H9 (cell line): Measurements from ENCODE around the gene EML1. TPM values are rescaled to one million over a fixed set of nuclear protein-coding genes. Genes with fewer than 3 reads are reported as not detected.

Source experiments
- DNase-seq: peaks from one replicate; pipeline ENCODE4 v3.0.0-alpha.2; 2017
- H2AFZ ChIP-seq: one replicate; pipeline ENCODE4 v1.6.1; 2013; ENCODE audit warnings: mild to moderate bottlenecking, low read length, control low read depth, moderate library complexity
- H2AK5ac ChIP-seq: 2 replicates; pipeline ENCODE4 v1.6.1; 2013; ENCODE audit warnings: low read length, control low read depth, mixed read lengths; ENCODE audit not compliant: insufficient read length
- H2BK120ac ChIP-seq: one replicate; pipeline ENCODE4 v1.6.1; 2013; ENCODE audit warnings: low read depth, mild to moderate bottlenecking, low read length, control low read depth, inconsistent platforms; ENCODE audit not compliant: poor library complexity, severe bottlenecking
- H2BK12ac ChIP-seq: 2 replicates; pipeline ENCODE4 v1.6.1; 2013; ENCODE audit warnings: low read length, control low read depth, mixed read lengths, low read depth; ENCODE audit not compliant: insufficient read length
- H2BK15ac ChIP-seq: 2 replicates; pipeline ENCODE4 v1.6.1; 2013; ENCODE audit warnings: low read depth, low read length, control low read depth
- H2BK20ac ChIP-seq: one replicate; pipeline ENCODE4 v1.6.1; 2013; ENCODE audit warnings: low read depth, mild to moderate bottlenecking, low read length, control low read depth, inconsistent platforms; ENCODE audit not compliant: poor library complexity, severe bottlenecking
- H2BK5ac ChIP-seq: 2 replicates; pipeline ENCODE4 v1.6.1; 2013; ENCODE audit warnings: low read length, control low read depth, mixed read lengths; ENCODE audit not compliant: insufficient read length
- H3K14ac ChIP-seq: 2 replicates; pipeline ENCODE4 v1.6.1; 2013; ENCODE audit warnings: low read length, control low read depth; ENCODE audit not compliant: insufficient read depth
- H3K18ac ChIP-seq: 2 replicates; pipeline ENCODE4 v1.6.1; 2013; ENCODE audit warnings: low read depth, mild to moderate bottlenecking, mixed read lengths, low read length, control low read depth; ENCODE audit not compliant: insufficient read length
- H3K23ac ChIP-seq: 2 replicates; pipeline ENCODE4 v1.6.1; 2013; ENCODE audit warnings: low read length, control low read depth, mixed read lengths, low read depth; ENCODE audit not compliant: insufficient read length
- H3K23me2 ChIP-seq: 2 replicates; pipeline ENCODE4 v1.6.1; 2013; ENCODE audit warnings: low read depth, mild to moderate bottlenecking, mixed read lengths, low read length, control low read depth; ENCODE audit not compliant: insufficient read length, poor library complexity, severe bottlenecking
- H3K27ac ChIP-seq: 2 replicates; pipeline ENCODE4 v1.5.1; 2013; ENCODE audit warnings: low read length, control low read depth, mixed read lengths, low read depth; ENCODE audit not compliant: insufficient read length
- H3K27me3 ChIP-seq: 2 replicates; pipeline ENCODE4 v1.6.1; 2013; ENCODE audit warnings: low read length, control low read depth, inconsistent platforms; ENCODE audit not compliant: insufficient read depth
- H3K4ac ChIP-seq: 2 replicates; pipeline ENCODE4 v1.6.1; 2013; ENCODE audit warnings: low read depth, mild to moderate bottlenecking, control low read depth, inconsistent platforms, low read length, moderate library complexity
- H3K4me1 ChIP-seq: 2 replicates; pipeline ENCODE4 v1.6.1; 2013; ENCODE audit warnings: low read length, control low read depth, inconsistent platforms; ENCODE audit not compliant: insufficient read depth
- H3K4me2 ChIP-seq: 2 replicates; pipeline ENCODE4 v1.6.1; 2013; ENCODE audit warnings: low read length, control low read depth, mixed read lengths; ENCODE audit not compliant: insufficient read length, insufficient read depth
- H3K56ac ChIP-seq: 2 replicates; pipeline ENCODE4 v1.6.1; 2013; ENCODE audit warnings: low read depth, mild to moderate bottlenecking, mixed read lengths, low read length, control low read depth; ENCODE audit not compliant: insufficient read length
- H3K79me1 ChIP-seq: 2 replicates; pipeline ENCODE4 v1.6.1; 2013; ENCODE audit warnings: low read depth, mild to moderate bottlenecking, moderate library complexity, low read length, control low read depth, inconsistent platforms; ENCODE audit not compliant: insufficient read depth, poor library complexity, severe bottlenecking
- H3K79me2 ChIP-seq: 2 replicates; pipeline ENCODE4 v1.6.1; 2013; ENCODE audit warnings: low read length, control low read depth, inconsistent platforms; ENCODE audit not compliant: insufficient read depth
- H3K9ac ChIP-seq: 2 replicates; pipeline ENCODE4 v1.6.1; 2013; ENCODE audit warnings: low read length, control low read depth, mixed read lengths; ENCODE audit not compliant: insufficient read length; ENCODE audit errors: extremely low read depth
- H3K9me3 ChIP-seq: one replicate; pipeline ENCODE4 v1.6.1; 2013; ENCODE audit warnings: low read depth, low read length, inconsistent platforms; ENCODE audit not compliant: control insufficient read depth
- H3T11ph ChIP-seq: one replicate; pipeline ENCODE4 v1.6.1; 2013; ENCODE audit warnings: mild to moderate bottlenecking, low read length, control low read depth, inconsistent platforms
- H4K20me1 ChIP-seq: one replicate; pipeline ENCODE4 v1.6.1; 2013; ENCODE audit not compliant: control insufficient read depth, insufficient read length, insufficient read depth
- H4K5ac ChIP-seq: 2 replicates; pipeline ENCODE4 v1.6.1; 2013; ENCODE audit warnings: low read depth, mild to moderate bottlenecking, mixed read lengths, low read length, control low read depth; ENCODE audit not compliant: insufficient read length
- H4K8ac ChIP-seq: replicated peaks from 2 replicates; pipeline ENCODE4 v1.6.1; 2013; ENCODE audit warnings: low read length, control low read depth, mixed read lengths, low read depth; ENCODE audit not compliant: insufficient read length
- H4K91ac ChIP-seq: 2 replicates; pipeline ENCODE4 v1.6.1; 2013; ENCODE audit warnings: low read depth, mild to moderate bottlenecking, moderate library complexity, mixed read lengths, low read length, control low read depth; ENCODE audit not compliant: insufficient read length
- H3K27ac Mint-ChIP-seq, 3 experiments: 2 replicates in 2 of 3; 3 replicates in 1 of 3; pipeline ENCODE4 v1.8.0; 2020 to 2021; ENCODE audit warnings: mixed read lengths in 3 of 3, mild to moderate bottlenecking in 1 of 3, moderate library complexity in 1 of 3
- H3K27me3 Mint-ChIP-seq: 2 replicates; pipeline ENCODE4 v1.8.0; 2021; ENCODE audit warnings: low read depth, mild to moderate bottlenecking, moderate library complexity, mixed read lengths
- H3K36me3 Mint-ChIP-seq, 3 experiments: 2 replicates in 2 of 3; 3 replicates in 1 of 3; pipeline ENCODE4 v1.8.0; 2020 to 2021; ENCODE audit warnings: low read depth in 3 of 3, mixed read lengths in 3 of 3; ENCODE audit not compliant: insufficient read depth in 1 of 3
- H3K4me1 Mint-ChIP-seq, 2 experiments: 2 replicates each; pipeline ENCODE4 v1.8.0; 2020; ENCODE audit warnings: mixed read lengths in 2 of 2
- H3K4me3 Mint-ChIP-seq, 2 experiments: 2 replicates in 1 of 2; 3 replicates in 1 of 2; pipeline ENCODE4 v1.8.0; 2020 to 2021; ENCODE audit warnings: mild to moderate bottlenecking in 2 of 2, mixed read lengths in 2 of 2, moderate library complexity in 1 of 2
- H3K9me3 Mint-ChIP-seq, 2 experiments: 2 replicates in 1 of 2; 3 replicates in 1 of 2; pipeline ENCODE4 v1.8.0; 2020; ENCODE audit warnings: mild to moderate bottlenecking in 2 of 2, mixed read lengths in 2 of 2, moderate library complexity in 1 of 2
- CTCF ChIP-seq: fragments of 200-600 bp; sonication (generic); conservative IDR thresholded peaks from 3 replicates; pipeline ENCODE4 v1.8.0; 2021; ENCODE audit warnings: antibody characterized with exemption, mild to moderate bottlenecking
- WGBS: extraction: QIAGEN DNeasy Blood & Tissue Kit; methylation state at CpG from one replicate; pipeline ENCODE4 v1.1.7; 2013; ENCODE audit warnings: missing lambda C conversion rate, low lambda C conversion rate, mixed read lengths; ENCODE audit not compliant: insufficient read length; ENCODE audit errors: extremely low coverage; 5-methylcytosine and 5-hydroxymethylcytosine counted together
- total RNA-seq: library from RNA; stranded (reverse); gene quantifications from 2 replicates; pipeline ENCODE4 v1.2.1, GENCODE V29; 2021

The EML1 gene
- total RNA-seq, 1 experiment from 2014 or later, result 16.7 TPM

GRCh38 chr14:99784508-99784907 is 8.7 kb upstream of the EML1 start:
- H4K5ac ChIP-seq, result no peak overlapping the region

More at GRCh38 chr14:99784508-99784907, 8.7 kb upstream of the EML1 start:
- Histone ChIP-seq H2BK12ac (no peak overlapping the region), H2BK15ac (no peak overlapping the region), H4K8ac (no peak overlapping the region), H3K14ac (no peak overlapping the region), H3K23me2 (no peaks in the 10 kb centered on the region), H2AK5ac (no peak overlapping the region), H3K4me2 (no peak overlapping the region), H3K4ac (no peak overlapping the region), H3K23ac (no peak overlapping the region), H2AFZ (no peak overlapping the region), H3K4me1 (no peaks in the 10 kb centered on the region; the same call in 1 of the 2 replicates), H3K18ac (no peak overlapping the region), H3K9ac (no peak overlapping the region), H3K9me3 (no peaks in the 10 kb centered on the region), H3K79me1 (no peaks in the 10 kb centered on the region), H2BK5ac (no peak overlapping the region), H2BK20ac (no peak overlapping the region), H3K56ac (no peak overlapping the region), H3K27ac (no peak overlapping the region), H3T11ph (no peak overlapping the region), H2BK120ac (no peak overlapping the region), H4K20me1 (no peaks in the 10 kb centered on the region), H3K79me2 (no peaks in the 10 kb centered on the region), H4K91ac (no peak overlapping the region), H3K27me3 (no peaks in the 10 kb centered on the region)
- peaks cover 11 to 14% of the 10 kb centered on the region in 2 experiments for H3K4me1 Mint-ChIP-seq
- no peak for DNase-seq
- peaks cover 0 to under 1% (median 0%) of the 10 kb centered on the region in 3 experiments; a peak in 1 of 7 replicates for H3K36me3 Mint-ChIP-seq
- H3K9me3 Mint-ChIP-seq, result no peaks in the 10 kb centered on the region; a peak in 1 of 5 replicates
- no peak overlapping the region for H3K27ac Mint-ChIP-seq
- peaks cover 12% of the 10 kb centered on the region for H3K27me3 Mint-ChIP-seq
- no CpG with 5 or more reads among the region's 4 CpGs for WGBS
- TF ChIP-seq CTCF, result no peak
- no peak overlapping the region for H3K4me3 Mint-ChIP-seq
